ENCODE data around the gene RBBP5. TPM values are rescaled to one million over a fixed set of nuclear protein-coding genes. Genes with fewer than 3 reads are reported as not detected.

RBBP5 gene
- total and polyA plus RNA-seq, 3 donors from 2014 or later = 11.7 to 20.3 (median 19.1) TPM

DNA sequence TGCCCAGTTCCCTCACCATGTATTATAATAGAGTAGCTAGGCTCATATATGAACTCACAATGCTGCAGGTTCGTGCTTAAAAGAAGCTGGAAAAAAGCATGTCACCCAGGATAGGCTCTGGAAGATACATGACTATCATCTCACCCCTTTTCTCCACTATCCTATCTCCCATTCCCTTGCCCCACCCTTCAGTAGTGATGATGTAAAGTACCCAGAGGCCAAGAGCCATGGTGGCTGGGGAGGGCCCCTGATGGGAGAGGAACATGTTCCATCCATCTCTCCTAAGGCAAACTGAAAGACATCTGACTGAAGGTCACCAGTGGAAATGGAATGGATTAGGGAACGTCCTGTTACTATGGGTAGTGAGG, 20.3 kb upstream of the RBBP5 start:
- intact Hi-C loops (cut with DNase I; ENCODE audit: low total_unique reads) = no loop called here
- WGBS, 2 donors = 39 to 46% methylated on average over 2 of the region's 2 CpGs
- peaks cover 11% of the 10 kb centered on the region for H3K4me1 ChIP-seq
- no peak for DNase-seq
- H3K9me3 ChIP-seq = no peaks in the 10 kb centered on the region
- no peaks in the 10 kb centered on the region for H3K27me3 ChIP-seq
- no peaks in the 10 kb centered on the region for H3K36me3 ChIP-seq (ENCODE audit: low read depth, missing control alignments)
- TF ChIP-seq, protein P1, sequence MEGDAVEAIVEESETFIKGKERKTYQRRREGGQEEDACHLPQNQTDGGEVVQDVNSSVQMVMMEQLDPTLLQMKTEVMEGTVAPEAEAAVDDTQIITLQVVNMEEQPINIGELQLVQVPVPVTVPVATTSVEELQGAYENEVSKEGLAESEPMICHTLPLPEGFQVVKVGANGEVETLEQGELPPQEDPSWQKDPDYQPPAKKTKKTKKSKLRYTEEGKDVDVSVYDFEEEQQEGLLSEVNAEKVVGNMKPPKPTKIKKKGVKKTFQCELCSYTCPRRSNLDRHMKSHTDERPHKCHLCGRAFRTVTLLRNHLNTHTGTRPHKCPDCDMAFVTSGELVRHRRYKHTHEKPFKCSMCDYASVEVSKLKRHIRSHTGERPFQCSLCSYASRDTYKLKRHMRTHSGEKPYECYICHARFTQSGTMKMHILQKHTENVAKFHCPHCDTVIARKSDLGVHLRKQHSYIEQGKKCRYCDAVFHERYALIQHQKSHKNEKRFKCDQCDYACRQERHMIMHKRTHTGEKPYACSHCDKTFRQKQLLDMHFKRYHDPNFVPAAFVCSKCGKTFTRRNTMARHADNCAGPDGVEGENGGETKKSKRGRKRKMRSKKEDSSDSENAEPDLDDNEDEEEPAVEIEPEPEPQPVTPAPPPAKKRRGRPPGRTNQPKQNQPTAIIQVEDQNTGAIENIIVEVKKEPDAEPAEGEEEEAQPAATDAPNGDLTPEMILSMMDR (IDR thresholded peaks at IDR 0.05) = no peak
- no peak for TF ChIP-seq POLR2A (IDR thresholded peaks at IDR 0.05)
- no peak overlapping the region for H3K4me3 ChIP-seq
- H3K27ac ChIP-seq = no peak overlapping the region

DNA sequence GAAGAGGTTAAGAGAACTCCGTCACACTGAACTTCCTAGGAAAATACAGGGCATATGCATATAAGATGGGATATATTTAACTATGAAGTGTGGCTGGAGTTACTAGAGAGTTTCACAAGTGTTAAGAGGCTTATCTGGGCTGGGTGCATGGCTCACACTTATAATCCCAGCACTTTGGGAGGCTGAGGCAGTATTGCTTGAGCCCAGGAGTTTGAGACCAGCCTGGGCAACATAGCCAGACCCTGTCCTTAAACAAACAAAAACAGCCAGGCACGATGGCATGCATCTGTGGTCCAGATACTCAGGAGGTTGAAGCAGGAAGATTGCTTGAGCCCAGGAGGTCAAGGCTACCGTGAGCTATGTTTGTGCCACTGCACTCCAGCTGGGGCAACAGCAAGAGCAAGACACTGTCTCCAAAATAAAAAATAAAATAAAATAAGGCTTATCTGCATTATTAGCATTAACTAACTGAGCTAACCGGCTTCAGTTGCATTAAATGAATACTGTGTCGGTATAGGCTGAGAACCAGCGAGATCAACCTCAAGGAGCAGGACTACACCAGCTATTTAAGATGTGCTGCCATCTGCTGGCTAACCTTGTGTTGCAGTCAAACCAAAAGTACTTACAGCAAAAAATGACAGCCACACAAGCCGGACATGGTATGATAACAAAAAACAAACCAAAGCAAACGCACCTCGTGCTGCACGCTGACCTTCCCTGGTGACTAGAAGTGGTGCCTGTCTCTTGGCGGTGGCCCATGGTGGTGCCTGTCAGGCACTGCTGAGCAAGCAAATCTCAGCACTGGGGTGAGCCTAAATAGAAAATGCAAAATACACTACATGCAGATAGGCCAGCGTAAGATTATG, 19.7 kb upstream of the RBBP5 start:
- TF ChIP-seq, protein P1 (IDR thresholded peaks at IDR 0.05) = peak; percentile 56 to 86 (median 78)
- no peak for TF ChIP-seq POLR2A (IDR thresholded peaks at IDR 0.05)
- Histone ChIP-seq H3K27ac (no peak overlapping the region), H3K4me1 (peaks cover 11% of the 10 kb centered on the region), H3K4me3 (no peak overlapping the region), H3K9me3 (no peaks in the 10 kb centered on the region), H3K36me3 (ENCODE audit: low read depth, missing control alignments) (no peaks in the 10 kb centered on the region), H3K27me3 (no peaks in the 10 kb centered on the region)
- WGBS, 2 donors = 31 to 36% methylated on average over 12 of the region's 12 CpGs
- intact Hi-C loops (cut with DNase I; ENCODE audit: low total_unique reads) = no loop called here
- peak; percentile 91 for DNase-seq

DNA sequence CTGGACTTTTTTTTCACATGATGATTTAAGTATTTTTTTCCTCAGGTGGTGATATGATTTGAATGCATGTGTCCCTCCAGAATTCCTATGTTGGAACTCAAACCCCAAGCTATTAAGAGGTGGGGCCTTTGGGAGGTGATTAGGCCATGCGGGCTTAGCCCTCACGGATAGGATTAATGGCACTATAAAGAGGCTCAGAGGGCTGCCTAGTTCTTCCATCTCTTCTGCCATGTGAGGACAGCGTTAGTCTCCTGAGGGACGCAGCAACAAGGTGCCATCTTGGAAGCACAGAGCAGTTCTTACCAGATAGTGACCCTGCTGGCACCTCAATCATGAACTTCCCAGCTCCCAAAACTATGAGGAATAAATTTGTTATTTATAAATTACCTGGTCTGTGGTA, 18.3 kb upstream of the RBBP5 start:
- 88 to 93% methylated on average over 4 of the region's 4 CpGs for WGBS, 2 donors
- intact Hi-C loops (cut with DNase I; ENCODE audit: low total_unique reads) = no loop called here
- no peak for TF ChIP-seq POLR2A (IDR thresholded peaks at IDR 0.05)
- TF ChIP-seq, protein P1 (IDR thresholded peaks at IDR 0.05) = no peak

DNA sequence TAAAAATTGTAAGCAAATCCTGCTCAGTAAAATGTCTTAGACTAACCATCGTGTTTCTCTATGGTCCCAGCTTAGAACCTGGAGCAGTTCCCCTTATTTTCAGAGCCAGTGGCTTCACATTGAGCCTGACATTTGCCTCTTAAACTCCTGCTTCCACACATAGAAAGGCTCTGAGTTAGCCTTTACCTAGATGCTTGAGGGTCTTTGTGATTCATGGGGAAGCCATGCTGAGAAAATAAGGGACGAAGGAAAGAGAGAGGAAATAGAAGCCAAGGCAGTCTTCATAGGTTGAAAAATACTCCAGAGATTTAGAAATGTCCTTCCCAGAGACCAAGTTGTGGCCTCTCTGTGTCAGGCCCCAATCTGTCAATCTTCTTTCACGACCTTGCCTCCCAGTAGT, 16.1 kb upstream of the RBBP5 start:
- 68 to 86% methylated on average over 3 of the region's 3 CpGs for WGBS, 2 donors
- intact Hi-C loops (cut with DNase I; ENCODE audit: low total_unique reads) = no loop called here
- no peaks in the 10 kb centered on the region for H3K9me3 ChIP-seq
- TF ChIP-seq, protein P1 (IDR thresholded peaks at IDR 0.05) = no peak
- TF ChIP-seq POLR2A (IDR thresholded peaks at IDR 0.05) = no peak
- H3K4me3 ChIP-seq = no peak overlapping the region
- no peak overlapping the region for H3K27ac ChIP-seq
- no peaks in the 10 kb centered on the region for H3K4me1 ChIP-seq
- no peaks in the 10 kb centered on the region for H3K36me3 ChIP-seq (ENCODE audit: low read depth, missing control alignments)
- H3K27me3 ChIP-seq = no peaks in the 10 kb centered on the region
- no peak for DNase-seq

More for the DNA sequence above, 18.3 kb upstream of the RBBP5 start:
- Histone ChIP-seq H3K36me3 (ENCODE audit: low read depth, missing control alignments) (no peaks in the 10 kb centered on the region), H3K27ac (no peak overlapping the region), H3K4me3 (no peak overlapping the region), H3K9me3 (no peaks in the 10 kb centered on the region), H3K4me1 (peaks cover 9% of the 10 kb centered on the region), H3K27me3 (no peaks in the 10 kb centered on the region)
- no peak for DNase-seq

DNA sequence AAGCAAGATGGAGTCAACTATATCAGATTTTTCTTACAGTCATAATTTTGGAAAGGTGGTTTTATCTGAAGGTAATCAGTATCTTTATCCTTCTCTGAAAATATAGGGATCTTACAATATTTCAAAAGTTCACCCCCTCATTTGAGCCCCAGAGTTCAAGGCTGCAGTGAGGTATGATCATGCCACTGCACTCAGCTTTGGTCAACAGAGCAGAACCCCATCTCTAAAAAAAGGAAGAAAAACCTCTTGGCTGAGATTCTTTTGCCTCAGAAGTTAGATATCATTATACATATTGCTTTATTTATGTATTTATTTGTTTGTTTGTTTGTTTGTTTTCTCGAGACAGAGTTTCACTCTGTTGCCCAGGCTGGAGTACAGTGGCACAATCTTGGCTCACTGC, 11.5 kb upstream of the RBBP5 start:
- no peak for DNase-seq
- Histone ChIP-seq H3K4me1 (no peaks in the 10 kb centered on the region), H3K9me3 (no peaks in the 10 kb centered on the region), H3K4me3 (no peak overlapping the region), H3K27me3 (no peaks in the 10 kb centered on the region), H3K27ac (no peak overlapping the region), H3K36me3 (ENCODE audit: low read depth, missing control alignments) (no peaks in the 10 kb centered on the region)
- no peak for TF ChIP-seq POLR2A (IDR thresholded peaks at IDR 0.05)
- TF ChIP-seq, protein P1 (IDR thresholded peaks at IDR 0.05) = no peak
- 71 to 87% methylated on average over 1 of the region's 1 CpG for WGBS, 2 donors
- intact Hi-C loops (cut with DNase I; ENCODE audit: low total_unique reads) = no loop called here

Measured in testis (tissue), 3 donors.